ENCODE data around the gene MAD1L1.

MAD1L1 gene

GRCh38 chr7:2032876-2033407 lies 199.8 kb downstream of the MAD1L1 start:
- no peak overlapping the region for H3K27ac ChIP-seq
- no peak for TF ChIP-seq CTCF (conservative IDR thresholded peaks at IDR 0.05)

- peak overlapping the region; percentile 26; the same call in 1 of the 2 replicates for H3K27ac ChIP-seq
Observed at GRCh38 chr7:2032030-2032875, 200.5 kb downstream of the MAD1L1 start.

GRCh38 chr7:2031451-2031845 lies 201.3 kb downstream of the MAD1L1 start:
- H3K27ac ChIP-seq: peak overlapping the region; percentile 26; the same call in 1 of the 2 replicates
- no peak for TF ChIP-seq CTCF (conservative IDR thresholded peaks at IDR 0.05)

More at GRCh38 chr7:2032030-2032875, 200.5 kb downstream of the MAD1L1 start:
- TF ChIP-seq CTCF (conservative IDR thresholded peaks at IDR 0.05): no peak

- H3K27ac ChIP-seq: peak overlapping the region; percentile 67
- no peak for TF ChIP-seq CTCF (conservative IDR thresholded peaks at IDR 0.05)
Observed at GRCh38 chr7:2030475-2031450, 202.0 kb downstream of the MAD1L1 start.

- peak overlapping the region; percentile 67 for H3K27ac ChIP-seq
- TF ChIP-seq CTCF (conservative IDR thresholded peaks at IDR 0.05): no peak
Observed at GRCh38 chr7:2029936-2030335, 202.8 kb downstream of the MAD1L1 start.

- TF ChIP-seq CTCF (conservative IDR thresholded peaks at IDR 0.05): no peak
- peak overlapping the region; percentile 67 for H3K27ac ChIP-seq
Observed at GRCh38 chr7:2029211-2029905, 203.4 kb downstream of the MAD1L1 start.
